Medulla oblongata (tissue), 1 donor: ENCODE results near the gene NKX2-2.
"Not testable (repeated sequence)": the region's sequence is repeated elsewhere in the genome, so short reads cannot be mapped to it uniquely, and the experiment has no call there.

Experiments
- DNase-seq: peaks from one replicate; pipeline ENCODE4 v3.0.0-alpha.2; 2015; ENCODE audit errors: extremely low spot score

Gene NKX2-2

GRCh38 chr20:21508230-21509078, 5.4 kb downstream of the NKX2-2 start:
- DNase-seq: peak; percentile 92

GRCh38 chr20:21507400-21508229, 6.2 kb downstream of the NKX2-2 start:
- peak; percentile 50 for DNase-seq

- peak; percentile 73 for DNase-seq
Observed at GRCh38 chr20:21505810-21506530, 7.9 kb downstream of the NKX2-2 start.

GRCh38 chr20:21505161-21505809, 8.6 kb downstream of the NKX2-2 start:
- DNase-seq: peak; percentile 68

- no peak for DNase-seq
Observed at GRCh38 chr20:21504323-21504722, 9.5 kb downstream of the NKX2-2 start.

- DNase-seq: peak; percentile 74
Observed at GRCh38 chr20:21503345-21503744, 10.5 kb downstream of the NKX2-2 start.

- DNase-seq: no peak
Observed at GRCh38 chr20:21501184-21501583, 12.7 kb downstream of the NKX2-2 start.

GRCh38 chr20:21500599-21500998, 13.3 kb downstream of the NKX2-2 start:
- no peak for DNase-seq

GRCh38 chr20:21499641-21500040, 14.2 kb downstream of the NKX2-2 start:
- no peak for DNase-seq

GRCh38 chr20:21498635-21499034, 15.2 kb downstream of the NKX2-2 start:
- no peak for DNase-seq

GRCh38 chr20:21498195-21498594, 15.7 kb downstream of the NKX2-2 start:
- no peak for DNase-seq

- no peak for DNase-seq
Observed at GRCh38 chr20:21496452-21496851, 17.4 kb downstream of the NKX2-2 start.

GRCh38 chr20:21493049-21493448, 20.8 kb downstream of the NKX2-2 start:
- no peak for DNase-seq

- DNase-seq: no peak
Observed at GRCh38 chr20:21490105-21490504, 23.8 kb downstream of the NKX2-2 start.

- DNase-seq: not testable (repeated sequence)
Observed at GRCh38 chr20:21480144-21480543, 33.7 kb downstream of the NKX2-2 start.

- DNase-seq: no peak
Observed at GRCh38 chr20:21465799-21466198, 48.1 kb downstream of the NKX2-2 start.

GRCh38 chr20:21464916-21465315, 48.9 kb downstream of the NKX2-2 start:
- no peak for DNase-seq
